Suppressor macrophage treated with lipopolysaccharide for 4 hours (primary cell): ENCODE measurements around the gene DEPDC1B.
"Not testable (repeated sequence)": the region's sequence is repeated elsewhere in the genome, so short reads cannot be mapped to it uniquely, and the experiment has no call there.

Source experiments
- DNase-seq: peaks from one replicate; pipeline ENCODE4 v3.0.0-alpha.2; 2020

DEPDC1B gene

GRCh38 chr5:60638300-60638699, 61.7 kb downstream of the DEPDC1B start:
- no peak for DNase-seq

- no peak for DNase-seq
Measured at GRCh38 chr5:60636644-60637043, 63.3 kb downstream of the DEPDC1B start.

GRCh38 chr5:60636001-60636400, 64.0 kb downstream of the DEPDC1B start:
- no peak for DNase-seq

- peak; percentile 7 for DNase-seq
Measured at GRCh38 chr5:60634051-60634450, 65.9 kb downstream of the DEPDC1B start.

GRCh38 chr5:60633341-60633740, 66.6 kb downstream of the DEPDC1B start:
- DNase-seq, result no peak

GRCh38 chr5:60632153-60632552, 67.8 kb downstream of the DEPDC1B start:
- DNase-seq, result no peak

- no peak for DNase-seq
Measured at GRCh38 chr5:60630836-60631235, 69.1 kb downstream of the DEPDC1B start.

GRCh38 chr5:60630179-60630578, 69.8 kb downstream of the DEPDC1B start:
- no peak for DNase-seq

- not testable (repeated sequence) for DNase-seq
Measured at GRCh38 chr5:60624875-60625274, 75.1 kb downstream of the DEPDC1B start.

GRCh38 chr5:60620752-60621151, 79.2 kb downstream of the DEPDC1B start:
- DNase-seq, result not testable (repeated sequence)

GRCh38 chr5:60613826-60614225, 86.1 kb downstream of the DEPDC1B start:
- no peak for DNase-seq

- DNase-seq, result no peak
Measured at GRCh38 chr5:60611099-60611740, 88.7 kb downstream of the DEPDC1B start.

GRCh38 chr5:60604771-60605170, 95.2 kb downstream of the DEPDC1B start:
- no peak for DNase-seq

- DNase-seq, result no peak
Measured at GRCh38 chr5:60598424-60598823, 101.5 kb downstream of the DEPDC1B start.

GRCh38 chr5:60597572-60598320, 102.2 kb downstream of the DEPDC1B start:
- DNase-seq, result peak; percentile 55

- DNase-seq, result no peak
Measured at GRCh38 chr5:60594715-60595477, 105.1 kb downstream of the DEPDC1B start.

- no peak for DNase-seq
Measured at GRCh38 chr5:60590172-60590571, 109.8 kb downstream of the DEPDC1B start.

GRCh38 chr5:60587312-60587711, 112.7 kb downstream of the DEPDC1B start:
- DNase-seq, result not testable (repeated sequence)

- peak; percentile 60 for DNase-seq
Measured at GRCh38 chr5:60586307-60586901, 113.6 kb downstream of the DEPDC1B start.

- no peak for DNase-seq
Measured at GRCh38 chr5:60585618-60586017, 114.3 kb downstream of the DEPDC1B start.

GRCh38 chr5:60584304-60584703, 115.7 kb downstream of the DEPDC1B start:
- DNase-seq, result no peak

GRCh38 chr5:60583616-60584015, 116.3 kb downstream of the DEPDC1B start:
- no peak for DNase-seq

GRCh38 chr5:60578315-60578714, 121.7 kb downstream of the DEPDC1B start:
- no peak for DNase-seq
